Activated naive CD8-positive, alpha-beta T cell treated with anti-CD3 and anti-CD28 coated beads, Interleukin-2, amount 50 U/mL, for 16 hours (primary cell): ENCODE measurements around the gene ZFYVE9.
"Not testable (repeated sequence)": the region's sequence is repeated elsewhere in the genome, so short reads cannot be mapped to it uniquely, and the experiment has no call there.

Experiments used
- DNase-seq: peaks from one replicate; pipeline ENCODE4 v3.0.0-alpha.2; 2020; ENCODE audit warnings: low read depth, low spot score

The ZFYVE9 gene

DNA sequence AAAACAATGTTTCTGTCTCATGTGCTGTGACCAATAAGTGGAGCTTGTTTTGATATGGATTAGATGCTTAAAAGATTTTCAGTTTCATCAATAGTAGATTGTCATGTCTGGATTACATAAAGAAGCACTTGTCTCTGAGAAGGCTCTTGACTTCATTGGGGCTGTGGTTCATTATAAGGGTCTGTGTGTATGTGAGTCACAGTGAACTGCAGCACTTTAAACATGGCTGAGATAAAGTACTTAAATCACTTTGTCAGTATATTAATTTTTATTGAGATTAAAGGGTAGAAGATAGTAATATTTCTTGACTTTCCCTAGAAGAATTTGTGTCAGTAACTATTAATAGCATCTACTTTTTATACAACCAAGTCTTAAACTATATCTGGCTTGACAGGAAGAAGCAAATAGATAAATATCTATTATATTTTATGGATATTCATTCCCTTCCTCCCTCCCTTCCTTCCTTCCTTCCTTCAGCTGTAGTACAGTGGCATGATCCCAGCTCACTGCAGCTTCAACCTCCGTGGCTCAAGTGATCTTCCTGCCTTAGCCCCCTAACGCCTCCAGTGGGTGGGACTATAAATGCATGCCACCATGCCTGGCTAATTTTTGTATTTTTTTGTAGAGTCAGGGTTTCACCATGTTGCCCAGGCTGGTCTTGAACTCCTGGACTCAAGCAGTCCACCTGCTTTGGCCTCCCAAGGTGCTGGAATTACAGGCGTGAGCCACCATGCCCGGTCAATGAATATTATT is 48.8 kb downstream of the ZFYVE9 start:
- DNase-seq = no peak

DNA sequence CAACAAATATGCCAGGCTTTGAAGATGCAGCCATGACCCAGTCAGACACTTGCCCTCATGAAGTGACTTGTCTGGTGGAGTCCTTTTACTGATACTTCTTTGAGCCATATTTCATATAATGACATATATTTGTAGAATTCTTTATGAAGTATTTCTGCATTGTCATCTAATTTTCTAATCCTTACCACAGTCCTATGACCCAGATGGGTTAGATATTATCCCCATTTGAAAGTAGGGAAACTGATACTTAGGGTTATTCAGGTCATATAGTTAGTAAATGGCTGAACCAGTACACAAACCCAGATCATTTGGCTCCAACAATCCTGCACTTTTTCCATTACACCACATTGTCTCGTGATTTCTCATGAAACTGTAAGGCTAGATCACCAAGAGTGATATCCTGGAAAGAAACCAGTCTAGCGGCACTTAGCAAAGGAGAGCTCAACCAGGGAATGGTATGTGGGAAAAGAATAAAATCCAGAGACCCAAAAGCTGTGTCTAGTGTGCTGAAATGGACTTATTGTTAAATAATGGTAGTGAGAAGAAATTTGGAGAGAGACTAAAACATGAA is 49.6 kb downstream of the ZFYVE9 start:
- DNase-seq = no peak

DNA sequence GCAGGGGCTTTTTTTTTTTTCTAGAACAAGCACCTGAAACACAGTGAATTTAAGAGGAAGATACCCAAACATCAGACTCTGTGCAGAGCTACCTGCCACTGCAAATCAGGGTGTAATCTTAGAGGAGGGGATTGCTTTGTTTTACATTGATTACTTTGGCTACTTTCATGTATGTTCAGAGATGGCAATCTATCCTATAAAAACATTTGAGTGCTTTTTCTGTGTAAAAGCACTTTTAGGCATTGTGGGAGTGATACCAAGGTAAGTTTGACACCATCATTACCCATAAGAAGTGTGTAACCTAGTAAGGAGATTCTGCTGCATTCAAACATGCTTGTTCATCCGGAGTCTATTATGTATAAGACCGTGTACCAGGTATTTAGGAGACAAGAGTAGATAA is 50.1 kb downstream of the ZFYVE9 start:
- no peak for DNase-seq

DNA sequence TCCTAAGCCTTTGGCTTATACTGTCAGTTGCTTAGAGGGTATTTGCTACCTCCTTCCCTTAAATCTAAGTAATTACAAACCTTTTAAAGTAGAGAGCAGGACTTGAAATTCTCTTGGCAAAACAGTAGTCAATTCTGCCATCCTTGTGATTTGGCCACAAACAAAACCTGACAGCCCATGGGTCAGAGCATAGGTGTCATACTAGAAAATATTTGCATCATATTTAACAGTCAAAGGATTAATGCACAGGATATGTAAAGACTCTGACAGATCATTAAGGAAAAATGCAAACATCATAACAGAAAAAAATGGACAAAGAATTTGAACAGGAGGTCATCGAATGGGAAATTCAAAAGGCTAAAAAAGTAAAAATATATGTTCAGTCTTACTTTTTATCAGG is 50.5 kb downstream of the ZFYVE9 start:
- DNase-seq = no peak

DNA sequence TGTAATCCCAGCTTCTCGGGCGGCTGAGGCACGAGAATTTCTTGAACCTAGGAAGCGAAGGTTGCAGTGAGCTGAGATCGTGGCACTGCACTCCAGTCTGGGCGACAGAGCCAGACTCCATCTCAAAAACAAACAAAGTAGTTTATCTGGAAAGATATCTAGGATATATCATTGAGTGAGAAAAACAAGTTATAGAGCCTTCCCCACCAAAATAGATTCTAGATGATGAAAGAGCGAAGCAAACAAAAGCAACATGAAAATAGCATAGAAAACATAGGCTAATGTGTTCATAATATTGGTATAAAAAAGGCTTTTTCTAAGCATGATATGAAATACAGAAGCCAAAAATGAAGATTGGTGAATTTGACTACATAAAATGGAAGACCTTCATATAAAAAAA is 52.1 kb downstream of the ZFYVE9 start:
- DNase-seq = no peak

DNA sequence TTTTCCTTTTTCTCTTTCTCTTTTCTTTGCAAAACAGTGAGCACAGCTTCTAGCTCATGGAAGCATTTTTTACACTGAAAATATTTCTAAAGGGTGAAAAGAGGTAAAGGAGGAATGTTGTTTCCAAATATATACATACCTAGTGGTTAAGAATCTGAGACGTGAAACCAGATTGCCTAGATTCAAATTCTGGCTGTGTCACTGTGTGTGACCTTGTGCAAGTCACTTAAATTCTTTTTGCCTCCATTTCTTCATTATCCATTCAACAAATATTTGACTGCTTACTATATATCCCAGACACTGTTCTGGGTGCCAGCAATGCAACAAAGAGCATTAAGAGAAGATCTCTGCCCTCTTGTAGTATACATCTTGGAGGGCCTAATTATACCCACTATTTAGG is 53.3 kb downstream of the ZFYVE9 start:
- no peak for DNase-seq

DNA sequence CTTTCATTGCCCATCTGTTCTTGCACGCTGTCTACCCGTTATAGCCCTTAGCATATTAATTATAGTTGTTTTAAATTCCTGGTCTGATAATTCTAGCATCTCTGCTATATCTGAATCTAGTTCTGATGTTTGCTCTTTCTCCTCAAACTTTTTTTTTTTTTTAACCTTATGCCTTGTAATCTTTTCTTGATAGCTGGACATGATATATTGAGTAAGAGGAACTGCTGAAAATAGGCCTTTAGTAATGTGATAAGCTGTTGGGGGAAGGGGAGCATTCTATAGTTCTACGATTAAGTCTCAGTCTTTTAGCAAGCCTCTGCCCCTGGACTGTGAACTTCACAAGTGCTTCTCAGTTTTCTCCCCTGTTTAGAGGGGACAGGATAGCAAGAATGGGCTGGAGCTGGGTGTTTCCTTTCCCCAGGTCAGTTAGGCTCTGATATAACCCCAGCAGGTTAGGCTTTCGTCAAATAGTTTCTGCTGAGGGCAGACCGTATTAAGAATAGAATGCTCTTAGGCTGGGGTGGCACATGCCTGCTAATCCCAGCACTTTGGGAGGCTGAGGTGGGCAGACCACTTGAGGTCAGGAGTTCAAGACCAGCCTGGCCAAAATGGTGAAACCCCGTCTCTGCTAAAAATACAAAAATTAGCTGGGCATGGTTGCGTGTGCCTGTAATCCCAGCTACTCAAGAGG is 62.2 kb downstream of the ZFYVE9 start:
- DNase-seq = no peak

DNA sequence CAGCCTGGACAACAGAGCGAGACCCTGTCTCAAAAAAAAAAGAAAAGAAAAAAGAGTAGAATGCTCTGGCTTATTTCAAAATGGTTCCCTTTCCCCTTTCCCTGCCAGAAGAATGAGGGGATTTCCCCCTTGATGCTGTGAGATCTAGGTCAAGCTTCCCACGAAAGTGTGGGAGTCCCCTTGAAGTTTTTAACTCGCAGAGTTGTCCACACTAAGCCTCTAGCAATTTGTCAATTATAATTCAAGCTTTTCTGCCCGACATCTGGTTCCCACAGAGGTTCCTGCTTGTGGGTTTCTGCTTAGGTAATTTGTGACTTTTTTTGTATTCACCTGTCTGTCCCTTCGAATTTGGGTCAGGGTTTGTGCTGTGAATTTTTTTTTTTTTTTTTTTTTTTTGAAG is 62.8 kb downstream of the ZFYVE9 start:
- DNase-seq = no peak

DNA sequence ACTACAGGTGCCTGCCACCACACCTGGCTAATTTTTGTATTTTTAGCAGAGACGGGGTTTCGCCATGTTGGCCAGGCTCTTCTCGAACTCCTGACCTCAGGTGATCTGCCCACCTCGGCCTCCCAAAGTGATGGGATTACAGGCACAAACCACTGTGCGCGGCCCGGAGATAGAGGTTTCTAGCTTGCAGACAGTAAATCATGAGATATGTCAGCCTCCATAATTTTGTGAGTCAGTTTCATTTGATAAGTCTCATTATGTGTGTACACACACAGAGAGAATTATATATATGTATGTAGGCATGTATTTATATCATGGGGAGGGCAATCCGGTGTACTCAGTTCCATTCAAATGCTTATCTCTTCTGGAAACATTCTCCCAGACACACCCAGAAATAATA is 64.8 kb downstream of the ZFYVE9 start:
- not testable (repeated sequence) for DNase-seq

DNA sequence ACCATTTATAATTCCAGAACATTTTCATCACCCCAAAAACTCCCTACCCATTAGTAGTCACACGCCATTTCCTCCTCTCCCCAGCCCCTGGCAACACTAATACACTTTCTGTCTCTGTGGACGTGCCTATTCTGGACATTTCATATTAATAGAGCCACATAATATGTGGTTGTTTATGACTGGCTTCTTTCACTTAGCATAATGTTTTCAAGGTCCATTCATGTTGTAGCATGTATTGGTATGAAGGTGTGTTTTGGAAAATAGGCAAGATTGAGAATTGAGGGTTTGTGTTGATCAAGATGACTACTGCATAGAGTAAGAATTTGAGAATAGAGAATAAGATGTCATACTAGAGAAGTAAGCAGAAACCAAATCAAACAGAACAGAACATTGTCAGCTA is 67.5 kb downstream of the ZFYVE9 start:
- no peak for DNase-seq

DNA sequence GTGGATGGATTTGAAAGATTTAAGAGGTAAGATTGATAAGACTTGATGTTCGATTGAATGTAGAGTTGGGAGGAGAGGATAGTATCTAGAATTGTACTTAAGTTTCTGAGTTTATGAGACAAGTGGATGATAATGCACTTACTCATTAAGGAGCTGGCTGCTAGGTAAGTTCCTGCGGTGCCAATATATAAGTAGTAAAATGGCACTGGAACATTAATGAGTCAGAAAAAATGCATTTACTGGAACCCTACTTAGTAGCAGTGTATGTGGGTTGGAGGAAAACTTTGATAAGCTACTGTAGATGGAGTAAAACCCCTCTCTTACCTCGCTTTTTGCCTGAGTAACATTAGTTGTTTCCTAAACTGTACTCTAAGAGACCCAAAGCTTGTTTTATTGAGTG is 68.2 kb downstream of the ZFYVE9 start:
- no peak for DNase-seq

DNA sequence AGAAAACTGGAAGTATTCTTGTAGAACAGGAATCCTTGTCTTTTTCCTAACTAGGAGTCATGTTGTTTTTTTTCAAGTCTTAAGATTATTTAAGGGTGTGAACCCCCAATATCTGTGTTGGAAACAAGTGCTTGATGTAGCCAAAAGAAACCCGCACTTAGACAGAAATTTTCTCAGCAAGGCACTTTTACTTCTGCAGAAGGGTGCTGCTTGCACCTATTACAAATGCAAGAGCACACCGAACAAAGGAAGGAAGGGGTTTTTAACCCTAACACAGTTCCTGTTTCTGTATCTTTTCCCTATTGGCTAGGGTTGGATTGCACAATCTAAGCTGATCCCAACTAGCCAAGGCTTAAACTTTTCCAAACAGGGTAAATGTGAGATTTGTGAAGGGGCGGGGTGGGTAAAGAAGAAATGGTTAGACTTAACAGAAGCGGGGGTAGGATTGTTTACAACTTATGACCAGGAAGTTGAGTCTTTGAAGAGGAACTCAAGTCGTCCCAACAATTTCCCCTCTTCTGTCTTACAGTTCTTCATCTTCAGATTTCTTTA is 75.1 kb downstream of the ZFYVE9 start:
- DNase-seq = no peak

DNA sequence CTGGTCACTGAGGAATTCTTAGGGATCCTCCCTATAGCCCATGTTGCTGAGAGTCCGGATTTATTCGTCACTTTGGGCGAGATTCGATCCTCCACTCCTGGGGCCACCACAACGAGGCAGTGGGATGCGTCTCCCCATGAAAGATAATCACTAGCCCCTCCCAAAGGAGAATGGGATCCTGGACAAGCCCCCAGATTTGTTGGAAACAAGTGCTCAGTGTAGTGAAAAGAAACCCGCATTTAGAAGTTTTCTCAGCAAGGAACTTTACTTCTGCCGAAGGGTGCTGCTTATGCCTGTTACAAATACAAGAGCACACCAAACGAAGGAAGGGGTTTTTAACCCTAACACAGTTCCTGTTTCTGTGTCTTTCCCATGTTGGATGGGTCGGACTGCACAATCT is 83.3 kb downstream of the ZFYVE9 start:
- no peak for DNase-seq

DNA sequence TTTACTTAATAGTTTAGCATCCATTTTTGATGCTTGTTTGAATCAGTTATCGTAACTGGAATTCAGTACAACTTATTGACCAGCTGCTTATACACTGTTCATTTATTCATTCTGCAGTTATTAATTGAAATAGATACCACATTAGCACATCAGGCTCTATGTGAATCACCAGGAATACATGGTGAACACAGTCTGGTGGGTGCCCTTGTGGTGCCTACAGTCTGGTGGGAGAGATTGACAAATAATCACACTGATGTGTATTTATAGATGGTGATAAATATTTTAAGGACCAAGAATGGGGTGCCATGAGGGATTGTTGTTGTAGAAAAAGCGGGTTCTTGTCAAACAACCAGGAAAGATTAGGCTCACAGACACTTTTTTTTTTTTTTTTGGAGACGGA is 87.6 kb downstream of the ZFYVE9 start:
- no peak for DNase-seq

DNA sequence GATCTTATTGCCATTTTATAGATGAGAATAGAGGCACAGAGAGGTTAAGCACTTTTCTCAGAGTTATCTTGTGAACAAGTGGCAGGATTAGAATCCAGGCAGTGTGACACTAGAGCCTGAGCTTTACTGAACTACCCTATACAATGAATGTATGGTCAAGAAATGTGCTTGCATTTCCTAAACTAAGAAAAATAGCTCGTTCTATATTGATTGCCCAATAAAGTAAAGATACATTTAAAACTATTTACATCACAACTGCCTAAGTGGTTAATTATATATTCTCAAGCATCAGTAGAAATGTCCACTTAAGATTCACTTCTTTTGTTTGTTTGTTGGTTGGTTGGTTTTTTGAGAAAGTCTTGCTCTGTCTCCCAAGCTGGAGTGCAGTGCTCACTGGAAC is 91.6 kb downstream of the ZFYVE9 start:
- no peak for DNase-seq

DNA sequence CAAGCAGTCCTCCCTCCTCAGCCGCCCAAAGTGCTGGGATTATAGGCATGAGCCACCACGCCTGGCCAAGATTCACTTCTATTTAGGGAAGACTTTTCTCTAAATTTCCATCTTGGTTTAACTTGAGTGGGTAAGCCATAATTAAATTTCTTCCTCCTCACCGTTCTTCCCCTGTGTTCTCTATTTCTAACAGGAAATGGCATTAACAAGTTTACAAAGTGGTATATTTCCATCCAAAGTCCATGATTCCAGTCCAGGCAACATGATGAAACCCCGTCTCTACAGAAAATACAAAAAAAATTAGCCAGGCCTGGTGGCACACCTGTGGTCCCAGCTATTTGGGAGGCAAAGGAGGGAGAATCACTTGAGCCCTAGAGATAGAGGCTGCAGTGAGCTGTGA is 92.1 kb downstream of the ZFYVE9 start:
- no peak for DNase-seq

DNA sequence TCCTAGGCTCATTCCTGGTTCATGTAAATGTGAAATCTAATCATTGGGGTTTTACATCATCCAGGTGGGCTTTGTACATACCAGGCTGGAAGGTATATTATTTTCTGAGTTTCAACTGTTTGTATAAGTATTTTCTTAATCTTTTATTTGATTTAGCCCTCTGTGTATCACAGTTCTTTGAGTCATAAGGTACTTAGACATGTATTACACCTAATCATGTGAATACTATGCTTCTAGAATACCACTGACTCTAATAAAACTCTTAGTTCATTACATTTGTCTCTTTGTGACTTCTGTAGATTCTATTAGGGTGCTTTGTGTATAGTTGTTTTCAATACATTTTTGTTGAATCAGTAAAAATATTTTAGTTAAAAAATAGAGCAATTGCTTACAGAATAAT is 92.8 kb downstream of the ZFYVE9 start:
- DNase-seq = no peak

DNA sequence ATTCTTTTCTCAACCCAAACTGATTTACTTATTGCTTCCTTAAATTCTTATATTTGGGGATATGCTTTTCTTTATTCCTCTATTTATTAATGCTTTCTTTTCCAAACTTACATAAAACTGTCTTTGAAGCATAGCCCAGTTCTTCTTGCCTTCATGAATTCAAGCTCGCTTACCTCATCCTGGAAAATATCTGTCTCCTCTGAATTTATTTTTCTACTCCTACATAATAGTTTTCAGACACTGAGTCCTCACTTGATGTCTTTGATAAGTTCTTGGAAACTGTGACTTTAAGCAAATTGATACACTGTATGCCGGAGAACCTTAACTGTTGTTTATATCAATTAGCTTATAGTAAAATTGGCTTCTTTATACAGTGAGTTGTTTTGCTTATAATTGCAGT is 93.8 kb downstream of the ZFYVE9 start:
- no peak for DNase-seq

DNA sequence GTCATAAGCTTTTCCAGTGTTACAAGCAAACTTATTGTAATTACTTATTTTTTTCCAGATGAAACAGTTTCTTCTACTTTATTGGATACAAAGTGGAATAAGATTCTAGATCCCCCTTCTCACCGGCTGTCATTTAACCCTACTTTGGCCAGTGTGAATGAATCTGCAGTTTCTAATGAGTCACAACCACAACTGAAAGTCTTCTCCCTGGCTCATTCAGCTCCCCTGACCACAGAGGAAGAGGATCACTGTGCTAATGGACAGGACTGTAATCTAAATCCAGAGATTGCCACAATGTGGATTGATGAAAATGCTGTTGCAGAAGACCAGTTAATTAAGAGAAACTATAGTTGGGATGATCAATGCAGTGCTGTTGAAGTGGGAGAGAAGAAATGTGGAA is 95.5 kb downstream of the ZFYVE9 start:
- DNase-seq = no peak

DNA sequence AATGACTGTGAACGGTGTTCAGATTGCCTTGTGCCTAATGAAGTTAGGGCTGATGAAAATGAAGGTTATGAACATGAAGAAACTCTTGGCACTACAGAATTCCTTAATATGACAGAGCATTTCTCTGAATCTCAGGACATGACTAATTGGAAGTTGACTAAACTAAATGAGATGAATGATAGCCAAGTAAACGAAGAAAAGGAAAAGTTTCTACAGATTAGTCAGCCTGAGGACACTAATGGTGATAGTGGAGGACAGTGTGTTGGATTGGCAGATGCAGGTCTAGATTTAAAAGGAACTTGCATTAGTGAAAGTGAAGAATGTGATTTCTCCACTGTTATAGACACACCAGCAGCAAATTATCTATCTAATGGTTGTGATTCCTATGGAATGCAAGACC is 96.6 kb downstream of the ZFYVE9 start:
- no peak for DNase-seq

DNA sequence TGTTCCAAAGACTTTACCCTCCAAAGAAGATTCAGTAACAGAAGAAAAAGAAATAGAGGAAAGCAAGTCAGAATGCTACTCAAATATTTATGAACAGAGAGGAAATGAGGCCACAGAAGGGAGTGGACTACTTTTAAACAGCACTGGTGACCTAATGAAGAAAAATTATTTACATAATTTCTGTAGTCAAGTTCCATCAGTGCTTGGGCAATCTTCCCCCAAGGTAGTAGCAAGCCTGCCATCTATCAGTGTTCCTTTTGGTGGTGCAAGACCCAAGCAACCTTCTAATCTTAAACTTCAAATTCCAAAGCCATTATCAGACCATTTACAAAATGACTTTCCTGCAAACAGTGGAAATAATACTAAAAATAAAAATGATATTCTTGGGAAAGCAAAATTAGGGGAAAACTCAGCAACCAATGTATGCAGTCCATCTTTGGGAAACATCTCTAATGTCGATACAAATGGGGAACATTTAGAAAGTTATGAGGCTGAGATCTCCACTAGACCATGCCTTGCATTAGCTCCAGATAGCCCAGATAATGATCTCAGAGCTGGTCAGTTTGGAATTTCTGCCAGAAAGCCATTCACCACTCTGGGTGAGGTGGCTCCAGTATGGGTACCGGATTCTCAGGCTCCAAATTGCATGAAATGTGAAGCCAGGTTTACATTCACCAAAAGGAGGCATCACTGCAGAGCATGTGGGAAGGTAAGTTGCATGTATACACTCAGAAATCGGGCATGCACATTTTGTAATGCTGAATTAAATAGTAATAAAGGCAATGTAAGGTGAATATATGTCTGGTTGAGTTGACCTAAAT is 97.2 kb downstream of the ZFYVE9 start:
- no peak for DNase-seq

DNA sequence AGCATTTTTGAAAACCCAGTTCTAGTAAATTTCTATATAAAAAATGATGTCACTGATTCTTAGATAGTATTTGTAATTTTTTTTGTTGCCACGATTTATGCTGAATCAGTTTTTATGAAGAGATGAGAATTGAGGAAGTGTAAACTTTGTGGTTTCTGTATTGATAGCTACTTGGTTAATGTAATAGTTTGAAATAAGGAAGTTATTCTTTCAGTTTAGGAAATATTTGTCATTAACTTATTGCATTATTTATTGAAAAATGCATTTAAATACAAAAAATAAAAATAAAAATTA is 97.8 kb downstream of the ZFYVE9 start:
- no peak for DNase-seq
